GM18873 (cell line): Measurements from ENCODE around the gene PDCD1.
"Not testable (repeated sequence)": the region's sequence is repeated elsewhere in the genome, so short reads cannot be mapped to it uniquely, and the experiment has no call there.

Source experiments
- ATAC-seq: cut with Tn5 transposase; IDR thresholded peaks from one replicate; pipeline ENCODE4 v1.9.1; 2021; ENCODE audit warnings: mild to moderate bottlenecking, moderate library complexity, moderate number of reproducible peaks; ENCODE audit not compliant: unreplicated experiment, low FRiP score

PDCD1 gene

GRCh38 chr2:241858206-241859016, at the start of gene PDCD1:
Gene PDCD1 (minus strand): TSS chr2:241858894. CDS start chr2:241858838, 56 bp downstream.
- ATAC-seq: no peak

- ATAC-seq: not testable (repeated sequence)
These were observed 49.1 kb upstream of the PDCD1 start for GRCh38 chr2:241907831-241908230.

- no peak for ATAC-seq
These were observed 48.3 kb upstream of the PDCD1 start for GRCh38 chr2:241906826-241907570.

GRCh38 chr2:241906378-241906770, 47.7 kb upstream of the PDCD1 start:
- not testable (repeated sequence) for ATAC-seq

GRCh38 chr2:241905716-241906377, 47.2 kb upstream of the PDCD1 start:
- no peak for ATAC-seq

GRCh38 chr2:241904791-241905710, 46.4 kb upstream of the PDCD1 start:
- ATAC-seq: no peak

- no peak for ATAC-seq
These were observed 45.5 kb upstream of the PDCD1 start for GRCh38 chr2:241904011-241904718.

GRCh38 chr2:241903121-241904010, 44.7 kb upstream of the PDCD1 start:
- ATAC-seq: no peak

GRCh38 chr2:241902357-241902991, 43.8 kb upstream of the PDCD1 start:
- no peak for ATAC-seq

GRCh38 chr2:241901500-241902351, 43.0 kb upstream of the PDCD1 start:
- no peak for ATAC-seq

- no peak for ATAC-seq
These were observed 42.3 kb upstream of the PDCD1 start for GRCh38 chr2:241901018-241901380.

- ATAC-seq: no peak
These were observed 41.7 kb upstream of the PDCD1 start for GRCh38 chr2:241900251-241901017.

- no peak for ATAC-seq
These were observed 40.0 kb upstream of the PDCD1 start for GRCh38 chr2:241898463-241899270.

- no peak for ATAC-seq
These were observed 38.7 kb upstream of the PDCD1 start for GRCh38 chr2:241897231-241897916.

- ATAC-seq: no peak
These were observed 38.1 kb upstream of the PDCD1 start for GRCh38 chr2:241896746-241897201.
